GOT3 (cell line): ENCODE data around the gene ZNF581.

ENCODE experiments used
- DNase-seq: peaks from one replicate; lab custom pipeline; 2025; ENCODE audit warnings: mixed read lengths; lab: John Stamatoyannopoulos, UW

Gene ZNF581

GRCh38 chr19:55679343-55680257, 36.2 kb downstream of the ZNF581 start:
- DNase-seq: no peak

- DNase-seq: no peak
Measured at GRCh38 chr19:55680339-55681130, 37.1 kb downstream of the ZNF581 start.

DNA sequence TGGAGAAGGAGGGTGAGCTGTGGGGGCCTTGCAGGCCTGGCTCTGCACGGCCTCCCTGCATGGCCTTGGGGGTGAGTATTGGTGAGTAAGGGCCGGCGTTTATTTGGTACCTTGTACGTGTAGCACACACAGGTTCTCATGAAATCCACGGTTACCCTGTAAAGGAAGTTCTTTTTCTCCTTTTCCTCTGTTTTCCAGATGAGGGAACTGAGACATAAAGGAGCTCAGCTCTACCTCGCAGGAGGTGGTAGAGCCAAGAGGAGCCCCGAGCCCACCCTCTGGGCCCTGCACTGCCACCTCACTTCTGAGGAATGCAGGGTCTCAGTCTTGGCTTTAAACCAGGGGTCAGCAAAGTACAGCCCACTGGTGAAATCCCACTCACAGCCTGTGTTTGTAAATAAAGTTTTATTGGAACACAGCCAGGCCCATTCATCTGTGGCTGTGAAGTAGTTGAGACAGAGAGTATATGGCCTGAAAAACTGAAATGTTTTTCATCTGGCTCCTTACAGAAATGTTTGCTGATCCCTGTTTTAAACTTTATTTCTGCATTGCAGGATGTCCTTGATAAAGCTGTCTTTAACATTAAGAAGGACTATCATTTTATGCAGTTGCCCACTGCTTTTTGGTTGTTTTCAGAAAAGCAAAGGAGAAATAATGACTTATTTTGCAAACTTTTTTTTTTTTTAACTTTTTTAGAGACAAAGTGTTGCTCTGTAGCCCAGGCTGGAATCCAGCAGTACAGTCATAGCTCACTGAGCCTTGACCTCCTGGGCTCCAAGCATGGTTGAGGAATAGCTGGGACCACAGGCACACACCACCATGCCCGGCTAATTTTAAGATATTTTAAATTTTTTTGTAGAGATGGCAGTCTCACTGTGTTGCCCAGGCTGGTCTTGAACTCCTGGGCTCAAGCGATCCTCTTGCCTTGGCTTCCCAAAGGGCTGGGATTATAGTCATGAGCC, 38.0 kb downstream of the ZNF581 start:
- no peak for DNase-seq

DNA sequence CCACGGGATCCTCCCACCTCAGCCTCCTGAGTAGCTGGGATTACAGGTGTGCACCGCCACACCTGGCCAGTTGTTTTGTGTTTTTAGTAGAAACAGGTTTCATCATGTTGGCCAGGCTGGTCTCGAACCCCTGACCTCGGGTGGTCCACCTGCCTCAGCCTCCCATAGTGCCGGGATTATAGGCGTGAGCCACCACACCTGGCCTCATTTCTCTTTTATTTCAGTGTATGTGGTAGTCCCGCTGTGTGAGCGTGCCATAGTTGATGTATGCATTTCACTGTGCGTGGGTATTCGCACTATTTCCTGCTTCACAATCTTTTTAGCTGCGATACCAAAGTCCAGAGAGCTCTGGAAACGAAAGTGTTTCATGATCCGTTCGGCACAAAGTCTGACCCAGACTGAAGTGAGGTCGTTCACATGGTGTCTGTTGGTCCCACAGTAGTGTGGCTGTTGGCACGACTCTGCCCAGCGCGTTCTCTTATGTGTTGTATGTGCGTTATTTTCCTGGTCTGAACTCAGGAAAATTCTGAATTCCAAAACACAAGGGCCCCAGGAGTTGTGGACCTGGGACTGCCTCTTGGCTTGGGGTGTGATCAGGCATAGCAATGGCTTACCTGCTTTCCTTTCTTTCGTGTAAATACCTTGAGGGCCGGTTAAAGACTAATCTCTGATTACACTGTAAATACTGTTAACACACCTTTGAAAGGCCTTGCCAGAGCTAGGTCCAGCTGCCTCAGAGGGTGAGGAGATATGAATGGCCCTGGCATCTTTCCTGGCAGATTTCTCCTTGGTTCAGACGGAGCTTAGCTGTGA, 40.2 kb downstream of the ZNF581 start:
- DNase-seq: no peak

- DNase-seq: no peak
Measured at GRCh38 chr19:55684946-55685681, 41.7 kb downstream of the ZNF581 start.

- no peak for DNase-seq
Measured at GRCh38 chr19:55685776-55686175, 42.3 kb downstream of the ZNF581 start.

DNA sequence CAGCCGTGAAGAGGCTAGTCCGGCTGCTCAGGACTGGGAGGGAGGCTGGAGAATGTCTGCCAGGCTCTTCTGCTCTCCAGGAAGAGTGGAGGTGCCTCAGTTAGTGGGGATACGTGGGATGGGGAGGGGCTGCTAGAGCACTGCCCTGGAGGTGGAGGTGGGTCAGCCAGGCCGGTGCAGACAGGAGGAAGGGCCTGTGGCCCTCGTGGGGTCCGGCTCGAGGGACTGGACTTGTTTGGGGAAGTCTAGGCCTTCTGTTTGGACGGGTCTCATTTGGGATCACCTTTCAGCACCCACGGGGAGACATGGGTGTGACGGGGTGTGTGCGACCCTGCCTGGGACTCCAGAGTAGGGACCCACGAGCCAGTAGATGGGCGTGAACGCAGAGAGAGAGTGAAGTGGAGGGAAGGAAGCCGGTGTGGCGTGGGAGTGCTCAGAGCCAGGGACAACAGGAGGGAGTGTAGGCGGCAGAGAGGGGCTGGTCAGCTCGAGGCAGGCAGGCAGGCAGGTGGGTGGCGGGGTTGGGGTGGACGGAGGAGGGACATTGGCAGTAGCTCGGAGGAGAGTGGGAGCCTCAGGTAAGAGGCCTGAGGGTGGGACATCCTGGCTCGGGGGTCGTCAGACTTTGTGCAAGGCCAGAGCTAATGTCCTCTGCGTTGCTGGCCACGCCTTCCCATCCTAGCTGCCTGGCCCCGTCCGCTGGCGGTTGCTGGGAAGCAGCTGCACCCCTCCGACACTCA, 43.0 kb downstream of the ZNF581 start:
- DNase-seq: no peak

GRCh38 chr19:55687281-55688201, 44.1 kb downstream of the ZNF581 start:
- DNase-seq: no peak

GRCh38 chr19:55688422-55689218, 45.2 kb downstream of the ZNF581 start:
- DNase-seq: no peak

- no peak for DNase-seq
Measured at GRCh38 chr19:55689411-55690108, 46.1 kb downstream of the ZNF581 start.

GRCh38 chr19:55690109-55690768, 46.8 kb downstream of the ZNF581 start:
- DNase-seq: no peak

DNA sequence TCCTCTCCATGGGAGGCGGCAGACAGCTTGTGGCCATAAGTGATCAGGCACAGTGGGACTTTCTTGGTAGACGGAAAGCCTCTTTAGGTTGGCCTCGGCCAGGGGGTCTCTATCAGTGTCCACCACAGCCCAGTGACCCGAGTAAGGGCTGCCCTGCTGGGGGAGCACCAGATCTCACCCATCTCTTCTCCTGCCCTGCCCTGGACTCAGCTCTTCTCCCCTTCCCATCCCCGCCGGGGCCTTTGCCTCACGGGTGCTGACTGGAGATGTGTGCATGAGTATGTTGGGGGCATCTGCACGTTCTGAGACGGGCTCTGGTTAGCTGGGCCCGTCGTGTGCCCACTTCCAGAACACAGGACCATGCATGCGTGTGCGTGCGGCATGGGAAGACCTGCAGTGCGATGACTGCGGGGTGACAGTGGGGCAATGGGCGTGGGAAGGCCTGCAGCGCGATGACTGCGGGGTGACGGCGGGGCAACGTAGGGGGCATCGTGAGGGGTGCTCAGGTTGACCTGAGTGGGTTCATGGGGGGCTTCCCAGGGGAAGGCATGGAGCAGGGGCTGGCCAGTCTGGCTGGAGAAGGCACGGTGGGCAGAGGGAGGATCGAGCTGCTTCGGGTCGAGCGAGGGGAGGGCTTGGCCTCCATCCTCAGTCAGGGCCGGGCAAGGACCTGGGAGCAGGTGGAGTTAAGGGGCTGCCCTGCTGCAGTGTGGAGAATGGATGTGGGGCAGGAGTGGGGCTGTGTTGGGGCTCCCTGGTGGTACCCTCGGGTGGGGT, 47.5 kb downstream of the ZNF581 start:
- no peak for DNase-seq

GRCh38 chr19:55691561-55692481, 48.4 kb downstream of the ZNF581 start:
- no peak for DNase-seq

DNA sequence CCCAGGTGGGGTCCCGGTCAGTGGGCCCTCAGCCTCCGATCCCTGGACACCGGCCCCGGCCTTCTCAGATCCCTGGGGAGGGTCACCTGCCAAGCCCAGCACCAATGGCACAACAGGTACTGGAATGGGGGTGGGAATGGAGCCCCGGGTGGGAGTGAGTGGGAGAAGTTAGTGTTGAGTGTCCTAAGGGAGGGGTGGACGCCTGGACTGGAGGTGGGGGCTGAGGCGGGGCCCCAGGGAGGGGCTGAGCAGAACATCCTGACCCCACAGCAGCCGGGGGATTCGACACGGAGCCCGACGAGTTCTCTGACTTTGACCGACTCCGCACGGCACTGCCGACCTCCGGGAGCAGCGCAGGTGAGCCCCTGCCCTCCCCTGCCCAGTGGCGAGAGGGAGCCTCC, 49.2 kb downstream of the ZNF581 start:
- DNase-seq: no peak
